ENCODE measurements around the gene UBE2I. TPM values are rescaled to one million over a fixed set of nuclear protein-coding genes. Genes with fewer than 3 reads are reported as not detected.

The UBE2I gene
- total RNA-seq, 1 experiment from 2014 or later = 271 TPM

- Histone ChIP-seq H3K4me2 (no peak overlapping the region), H3K9me2 (ENCODE audit: insufficient read depth) (no peaks in the 10 kb centered on the region), H4K20me1 (ENCODE audit: insufficient read depth) (no peaks in the 10 kb centered on the region), H2AFZ (no peak overlapping the region), H3K27me3 (ENCODE audit: insufficient read depth, low read depth) (no peaks in the 10 kb centered on the region), H3K4me3 (no peak overlapping the region), H3K9me3 (ENCODE audit: insufficient read depth, low read depth) (no peaks in the 10 kb centered on the region), H3K27ac (no peak overlapping the region), H3K4me1 (replicated peaks; ENCODE audit: insufficient read depth) (peaks cover 51% of the 10 kb centered on the region), H3K79me2 (ENCODE audit: low read depth) (no peaks in the 10 kb centered on the region), H3F3A (ENCODE audit: insufficient read depth, low read depth) (peaks cover 52% of the 10 kb centered on the region), H3K36me3 (ENCODE audit: low read depth) (no peaks in the 10 kb centered on the region)
- no peak for DNase-seq
- POLR2A ChIA-PET (ENCODE audit: unreplicated experiment) = no interaction called here
- no peak for TF ChIP-seq EZH2 (IDR thresholded peaks at IDR 0.05; ENCODE audit: low read depth)
- TF ChIP-seq CTCF (conservative IDR thresholded peaks at IDR 0.05) = no peak
- intact Hi-C loops (cut with micrococcal nuclease; ENCODE audit: unreplicated experiment) = loop anchor here (10.0 kb wide), 1 partner anchor 115 kb away; the partner anchor contains the start of gene UNKL
- CTCF ChIA-PET = no interaction called here
- no TSS peak for BruUV-seq (replicated peaks)
Observed at GRCh38 chr16:1299868-1300203, 9.6 kb upstream of the UBE2I start.

- ChIA-PET CTCF (interaction anchor here (1.1 kb wide), 1 partner anchor 42 kb away, joined by 5 read pairs; no protein-coding TSS in a partner anchor), POLR2A (ENCODE audit: unreplicated experiment) (interaction anchor here (0.6 kb wide), 1 partner anchor 8 kb away, joined by 3 read pairs; the partner anchor contains the start of gene UBE2I)
- intact Hi-C loops (cut with micrococcal nuclease; ENCODE audit: unreplicated experiment) = loop anchor here (10.0 kb wide), 1 partner anchor 114 kb away; the partner anchor contains the start of gene UNKL
- H3K4me1 ChIP-seq (replicated peaks; ENCODE audit: insufficient read depth) = peaks cover 56% of the 10 kb centered on the region
- no peaks in the 10 kb centered on the region for H3K9me2 ChIP-seq (ENCODE audit: insufficient read depth)
- H3K36me3 ChIP-seq (ENCODE audit: low read depth) = no peaks in the 10 kb centered on the region
- H2AFZ ChIP-seq = no peak overlapping the region
- TF ChIP-seq CTCF (conservative IDR thresholded peaks at IDR 0.05) = peak; percentile 71
- TF ChIP-seq EZH2 (IDR thresholded peaks at IDR 0.05; ENCODE audit: low read depth) = no peak
- no TSS peak for BruUV-seq (replicated peaks)
- H3K4me2 ChIP-seq = no peak overlapping the region
- no peaks in the 10 kb centered on the region for H3K27me3 ChIP-seq (ENCODE audit: insufficient read depth, low read depth)
- peak in 1 of 2 experiments; percentile 75 for DNase-seq
- H3K79me2 ChIP-seq (ENCODE audit: low read depth) = no peaks in the 10 kb centered on the region
- no peak overlapping the region for H3K27ac ChIP-seq
- no peaks in the 10 kb centered on the region for H3K9me3 ChIP-seq (ENCODE audit: insufficient read depth, low read depth)
- H3F3A ChIP-seq (ENCODE audit: insufficient read depth, low read depth) = peaks cover 50% of the 10 kb centered on the region
- no peak overlapping the region for H3K4me3 ChIP-seq
- no peaks in the 10 kb centered on the region for H4K20me1 ChIP-seq (ENCODE audit: insufficient read depth)
Observed at GRCh38 chr16:1300664-1301476, 8.6 kb upstream of the UBE2I start.

- no peak for DNase-seq
- no peak for TF ChIP-seq EZH2 (IDR thresholded peaks at IDR 0.05; ENCODE audit: low read depth)
- TF ChIP-seq CTCF (conservative IDR thresholded peaks at IDR 0.05) = no peak
- Histone ChIP-seq H3K4me3 (no peak overlapping the region), H4K20me1 (ENCODE audit: insufficient read depth) (no peaks in the 10 kb centered on the region), H3K4me2 (no peak overlapping the region), H3K79me2 (ENCODE audit: low read depth) (no peaks in the 10 kb centered on the region), H3K27me3 (ENCODE audit: insufficient read depth, low read depth) (no peaks in the 10 kb centered on the region), H3F3A (ENCODE audit: insufficient read depth, low read depth) (peaks cover 46% of the 10 kb centered on the region), H2AFZ (no peak overlapping the region), H3K4me1 (replicated peaks; ENCODE audit: insufficient read depth) (peaks cover 52% of the 10 kb centered on the region), H3K9me3 (ENCODE audit: insufficient read depth, low read depth) (no peaks in the 10 kb centered on the region), H3K27ac (0 out of 2 replicates have a peak overlapping the region, but pooled peaks have one; percentile 87), H3K9me2 (ENCODE audit: insufficient read depth) (no peaks in the 10 kb centered on the region), H3K36me3 (ENCODE audit: low read depth) (no peaks in the 10 kb centered on the region)
- intact Hi-C loops (cut with micrococcal nuclease; ENCODE audit: unreplicated experiment) = loop anchor here (10.0 kb wide), 1 partner anchor 113 kb away; the partner anchor contains the start of gene UNKL
- ChIA-PET CTCF (interaction anchor here (1.1 kb wide), 1 partner anchor 41 kb away, joined by 5 read pairs; no protein-coding TSS in a partner anchor), POLR2A (ENCODE audit: unreplicated experiment) (interaction anchor here (0.6 kb wide), 1 partner anchor 8 kb away, joined by 3 read pairs; the partner anchor contains the start of gene UBE2I)
- BruUV-seq (replicated peaks) = no TSS peak
Observed at GRCh38 chr16:1301562-1301961, 7.9 kb upstream of the UBE2I start.
